Fibroblast of upper back skin (primary cell): ENCODE results near the gene ADAM12.

Source experiments
- DNase-seq: peaks from one replicate; pipeline ENCODE4 v3.0.0-alpha.2; 2013

The ADAM12 gene

GRCh38 chr10:126104767-126105166 is 283.5 kb downstream of the ADAM12 start:
- DNase-seq: no peak

- DNase-seq: no peak
Observed at GRCh38 chr10:126102636-126103035, 285.6 kb downstream of the ADAM12 start.

DNA sequence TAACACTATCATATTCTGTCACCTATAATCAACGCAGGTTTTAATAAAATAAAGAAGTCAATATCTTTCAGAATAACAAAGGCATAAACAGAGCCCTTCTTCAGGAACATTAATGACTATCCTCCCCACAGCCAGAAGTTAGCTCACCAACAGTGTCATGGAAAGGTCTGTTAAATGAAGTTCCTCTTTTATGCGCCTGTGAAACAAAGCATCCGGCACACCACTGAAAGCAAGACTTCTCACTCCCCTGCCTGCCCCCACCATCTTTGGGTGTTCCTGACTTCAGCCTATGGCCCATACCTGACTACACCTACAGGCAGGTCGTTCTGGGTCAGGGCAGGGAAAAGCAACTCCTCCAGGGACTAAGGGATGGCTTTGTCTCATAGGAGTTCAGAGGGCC is 286.5 kb downstream of the ADAM12 start:
- DNase-seq: no peak

DNA sequence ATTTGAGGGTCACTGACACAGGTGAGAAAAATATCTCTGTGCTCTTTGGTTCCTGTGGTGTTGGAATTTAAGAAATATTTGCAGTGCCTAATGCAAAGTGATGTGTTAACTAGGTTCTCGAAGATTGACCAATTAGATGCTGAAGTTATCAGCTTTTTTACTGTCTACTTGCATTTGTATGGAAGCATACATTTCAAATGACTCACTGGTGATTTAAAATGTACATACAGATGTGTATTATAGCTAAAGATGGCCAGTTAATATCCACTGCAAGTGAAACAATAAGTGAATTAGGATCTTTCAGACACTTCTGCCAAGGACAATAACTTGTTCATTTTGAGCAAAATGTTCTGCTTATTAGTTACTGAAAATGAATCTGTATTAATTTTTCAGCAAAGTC is 287.0 kb downstream of the ADAM12 start:
- peak; percentile 54 for DNase-seq

GRCh38 chr10:126099366-126099765 is 288.9 kb downstream of the ADAM12 start:
- peak; percentile 36 for DNase-seq

DNA sequence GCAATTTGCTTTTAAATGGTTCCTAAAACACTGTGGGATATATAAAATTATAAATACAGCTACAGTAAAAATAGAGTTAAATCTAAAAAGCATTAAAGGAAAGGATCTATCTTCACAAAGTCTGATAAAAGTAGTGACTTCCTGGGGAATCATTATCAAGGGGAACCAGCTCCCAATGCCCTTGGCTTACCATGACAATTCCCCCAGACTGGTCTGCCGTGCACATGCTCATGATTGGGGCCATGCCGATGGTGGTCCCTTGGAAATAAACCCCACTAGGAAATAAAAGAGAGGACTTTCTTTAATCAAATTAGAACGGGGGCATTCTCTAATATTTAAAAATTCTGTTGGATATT is 290.1 kb downstream of the ADAM12 start:
- no peak for DNase-seq

GRCh38 chr10:126097558-126098225 is 290.6 kb downstream of the ADAM12 start:
- no peak for DNase-seq

- no peak for DNase-seq
Observed at GRCh38 chr10:126094537-126094936, 293.7 kb downstream of the ADAM12 start.

DNA sequence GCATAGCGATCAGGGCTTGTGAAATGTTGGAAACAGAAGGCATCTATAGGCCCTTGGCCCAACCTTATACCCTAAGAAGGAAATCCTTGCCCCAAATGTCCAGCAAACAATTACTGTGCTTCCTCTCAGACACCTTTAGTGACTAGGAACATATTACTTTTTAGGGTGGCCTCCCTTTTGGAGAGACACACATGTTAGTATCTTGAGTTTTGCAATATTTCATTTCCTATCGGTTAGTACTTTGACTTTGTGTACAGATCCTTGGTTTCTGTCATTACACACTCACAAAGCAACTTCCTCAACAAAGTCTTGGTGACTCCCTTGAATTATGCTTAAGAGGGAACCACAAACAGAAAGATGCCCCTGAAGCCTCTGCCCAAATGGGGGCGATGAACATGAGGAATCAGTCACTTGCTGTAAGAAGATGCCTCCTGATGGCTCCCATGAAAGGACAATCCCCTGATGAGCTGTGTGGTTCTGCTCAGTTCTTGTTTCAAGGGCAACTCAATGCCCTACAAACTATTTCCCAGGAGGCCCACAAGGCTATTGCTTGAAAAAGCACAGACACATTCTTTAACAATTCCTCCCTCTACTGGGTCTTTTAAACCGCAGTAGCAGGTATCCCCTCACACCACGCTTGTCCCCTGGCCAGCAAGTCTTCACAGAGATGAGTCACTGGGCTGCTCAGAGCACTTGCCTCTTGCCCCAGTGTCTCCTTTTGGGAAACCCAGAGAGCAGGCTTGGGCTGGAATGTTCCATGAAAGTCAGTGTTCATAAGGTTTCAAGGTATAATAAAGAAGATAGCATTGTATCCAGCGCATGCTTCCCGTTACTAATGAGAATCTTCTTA is 295.7 kb downstream of the ADAM12 start:
- peak; percentile 54 for DNase-seq

GRCh38 chr10:126090911-126091728 is 297.2 kb downstream of the ADAM12 start:
- DNase-seq: peak; percentile 99

DNA sequence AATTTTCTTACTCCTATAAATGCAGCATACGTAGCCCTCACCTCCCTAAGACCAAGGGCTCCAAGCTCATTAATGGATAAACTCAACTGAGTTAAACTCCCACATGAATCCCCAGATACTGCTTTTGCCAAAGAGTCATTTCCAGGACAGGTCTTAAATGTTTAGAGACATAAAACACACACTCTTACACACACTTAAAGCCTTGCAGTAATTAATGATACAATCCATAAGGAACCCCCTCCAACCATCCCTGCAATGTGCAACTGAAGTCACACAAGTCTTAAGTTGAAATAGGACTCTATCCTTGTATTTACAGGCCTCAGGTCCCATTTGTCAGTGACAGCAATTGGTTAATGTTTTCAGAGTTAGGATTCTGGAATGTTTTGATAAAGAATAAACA is 297.8 kb downstream of the ADAM12 start:
- no peak for DNase-seq

GRCh38 chr10:126087796-126088505 is 300.3 kb downstream of the ADAM12 start:
- peak; percentile 38 for DNase-seq

- DNase-seq: no peak
Observed at GRCh38 chr10:126087153-126087680, 301.1 kb downstream of the ADAM12 start.

- DNase-seq: no peak
Observed at GRCh38 chr10:126085806-126086205, 302.5 kb downstream of the ADAM12 start.

DNA sequence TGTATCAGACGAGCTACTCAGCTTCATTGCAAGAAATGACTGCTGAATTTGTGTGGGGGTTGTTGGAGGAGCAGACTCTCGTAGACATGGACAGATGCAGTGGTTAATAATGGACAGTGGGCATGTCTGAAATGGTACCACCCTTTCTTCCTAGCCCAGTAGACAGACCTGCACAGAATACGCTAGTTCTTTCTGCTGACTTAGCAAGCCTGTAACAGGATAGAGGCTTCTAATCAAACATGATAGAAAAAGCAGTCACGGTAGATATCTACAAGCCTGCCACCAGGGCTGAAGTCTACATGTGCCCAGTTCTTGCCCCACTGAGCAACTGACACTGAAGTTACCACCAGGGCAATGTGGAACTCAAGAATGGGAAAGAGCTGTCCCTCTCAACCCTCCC is 303.9 kb downstream of the ADAM12 start:
- DNase-seq: no peak

GRCh38 chr10:126083009-126083408 is 305.3 kb downstream of the ADAM12 start:
- DNase-seq: no peak

GRCh38 chr10:126081841-126082466 is 306.3 kb downstream of the ADAM12 start:
- DNase-seq: peak; percentile 43

DNA sequence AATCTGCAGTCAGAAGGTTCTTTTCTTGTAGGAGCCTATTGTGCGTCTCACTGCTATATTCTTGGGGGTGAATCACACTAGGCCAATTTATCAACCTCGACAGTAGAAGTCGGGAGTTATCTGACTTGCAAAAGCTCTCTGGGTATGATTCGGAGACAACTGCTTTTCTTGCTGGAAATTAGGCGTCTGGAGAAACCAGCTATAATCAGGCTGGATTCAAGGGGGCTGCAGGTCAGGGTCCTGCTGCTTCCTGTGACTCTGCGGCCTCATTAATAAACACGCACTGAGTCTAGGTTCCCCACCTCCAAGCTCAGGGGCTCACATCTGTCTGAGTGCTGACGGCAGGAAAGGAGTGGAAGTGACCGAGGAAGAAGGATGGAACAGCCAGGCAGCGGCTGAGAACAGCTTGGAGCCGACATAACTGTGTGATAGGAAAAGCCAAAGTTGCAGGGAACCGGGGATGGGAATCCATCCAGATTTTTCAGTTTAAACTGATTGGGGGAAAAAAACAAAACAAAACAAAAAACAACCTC is 307.3 kb downstream of the ADAM12 start:
- peak; percentile 96 for DNase-seq

DNA sequence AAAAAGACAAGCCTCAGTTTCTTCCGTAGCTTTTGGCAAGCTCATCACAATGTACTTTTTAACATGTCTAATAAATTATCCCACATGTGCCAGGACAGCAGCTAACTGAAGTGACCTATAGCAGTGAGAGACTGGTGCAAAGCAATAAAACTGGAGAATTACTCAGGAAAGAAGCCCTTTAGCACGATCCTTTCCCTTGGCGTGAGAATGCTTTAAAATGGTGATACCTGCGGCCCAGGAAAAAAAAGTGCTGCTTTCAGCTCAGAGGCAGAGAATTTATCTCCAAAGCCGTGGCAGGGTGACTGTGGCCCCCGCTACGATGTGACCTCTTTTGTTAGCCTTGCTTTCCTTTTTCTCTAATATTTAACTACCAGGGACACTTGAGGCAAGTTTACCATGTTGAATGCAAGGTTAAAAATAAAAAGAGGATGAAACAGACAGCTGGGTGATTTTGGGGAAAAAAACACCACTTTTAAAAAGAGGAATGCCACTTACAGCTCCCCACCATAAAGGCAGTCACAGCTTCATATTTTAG is 307.9 kb downstream of the ADAM12 start:
- DNase-seq: no peak

DNA sequence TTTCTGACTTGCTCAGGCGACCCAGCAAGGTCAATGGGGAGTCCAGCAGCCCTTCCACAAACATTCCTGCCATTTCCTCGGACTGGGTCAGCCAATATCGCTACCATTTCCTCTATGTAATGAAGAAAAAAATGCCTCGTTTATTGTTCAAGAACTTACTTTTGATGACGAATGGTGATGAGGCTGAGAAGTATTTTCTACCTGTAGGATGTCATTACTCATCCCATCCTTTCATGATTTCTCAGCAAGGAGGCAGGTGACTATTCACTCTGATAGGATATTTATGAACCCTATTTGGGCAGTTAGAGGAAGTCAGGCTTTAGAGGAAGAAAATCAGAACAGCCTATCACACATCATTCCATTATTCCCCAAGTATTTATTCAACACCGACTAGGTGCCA is 313.3 kb downstream of the ADAM12 start:
- DNase-seq: no peak

DNA sequence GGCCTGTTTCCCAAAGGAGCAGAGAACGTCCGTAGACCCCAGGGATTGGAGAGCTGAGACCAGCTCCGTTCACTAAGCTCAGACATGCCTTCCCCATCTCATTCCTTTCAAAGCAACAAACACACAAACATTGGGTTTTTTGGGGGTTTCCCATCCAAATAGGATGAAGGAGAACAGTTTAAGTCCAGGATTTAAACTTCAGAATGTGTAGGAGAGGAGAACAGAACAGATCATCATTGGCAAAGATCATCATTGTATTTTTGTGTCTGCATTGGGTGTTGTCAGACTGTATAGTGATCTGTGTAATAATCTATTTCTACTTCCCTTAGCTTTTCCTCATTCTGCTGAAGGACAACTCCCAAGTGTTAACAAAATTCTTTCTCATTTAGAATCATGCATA is 314.0 kb downstream of the ADAM12 start:
- no peak for DNase-seq

GRCh38 chr10:126073606-126074005 is 314.7 kb downstream of the ADAM12 start:
- peak; percentile 69 for DNase-seq
